ENCODE data around the gene HLCS. TPM values are rescaled to one million over a fixed set of nuclear protein-coding genes. Genes with fewer than 3 reads are reported as not detected.

HLCS gene
- total RNA-seq, 4 donors from 2014 or later = 3.1 to 19.4 (median 8.9) TPM

DNA sequence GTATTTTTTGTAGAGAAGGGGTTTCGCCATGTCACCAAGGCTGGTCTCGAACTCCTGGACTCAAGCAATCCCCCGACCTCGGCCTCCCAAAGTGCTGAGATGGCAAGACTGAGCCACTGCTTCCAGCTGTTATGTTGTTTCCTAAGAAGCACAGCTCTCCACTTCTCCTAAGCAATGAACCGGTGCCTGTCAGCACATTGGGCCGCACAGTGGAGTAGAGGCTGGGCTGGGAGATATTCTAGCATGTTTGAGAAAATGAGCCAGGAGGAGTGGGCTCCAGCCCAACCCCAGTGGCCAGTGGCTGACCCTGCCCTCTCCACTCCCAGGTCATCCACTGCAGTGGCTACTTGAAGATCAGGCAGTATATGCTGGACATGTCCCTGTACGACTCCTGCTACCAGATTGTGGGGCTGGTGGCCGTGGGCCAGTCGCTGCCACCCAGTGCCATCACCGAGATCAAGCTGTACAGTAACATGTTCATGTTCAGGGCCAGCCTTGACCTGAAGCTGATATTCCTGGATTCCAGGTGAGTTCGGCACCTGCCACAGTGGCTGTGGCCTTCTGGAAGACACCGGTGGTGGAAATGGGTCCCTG lies 240.6 kb downstream of the HLCS start:
- intact Hi-C loops (cut with DNase I; ENCODE audit: low total_unique reads) = no loop called here
- no peak overlapping the region for H3K4me3 ChIP-seq (ENCODE audit: low read depth, poor library complexity, severe bottlenecking)
- 93 to 98% methylated on average over 10 to 12 of the region's 12 CpGs for WGBS, 2 donors
- DNase-seq (ENCODE audit: low spot score in 2 of 2) = peak in 1 of 2 donors; percentile 70
- no peak for TF ChIP-seq POLR2A (IDR thresholded peaks at IDR 0.05)
- TF ChIP-seq CTCF (IDR thresholded peaks at IDR 0.05) = no peak

DNA sequence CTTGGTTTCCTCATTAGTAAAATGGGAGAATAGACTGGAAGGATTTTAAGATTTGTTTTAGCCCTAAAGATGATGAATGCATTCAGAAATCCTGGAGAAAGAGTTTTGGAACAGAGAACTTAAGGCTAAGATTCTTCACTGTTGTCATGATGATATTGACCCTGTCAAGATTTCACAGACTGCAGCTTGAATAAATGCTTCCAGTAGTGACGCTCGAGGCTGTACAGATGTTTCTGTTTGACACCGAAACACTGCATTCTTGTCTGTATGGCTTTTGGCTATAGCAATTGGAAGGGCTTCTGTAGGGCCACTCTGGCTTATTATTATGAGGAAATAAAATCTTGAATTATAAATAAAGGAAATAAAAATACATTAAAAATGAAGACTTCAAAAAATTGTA lies 241.8 kb downstream of the HLCS start:
- intact Hi-C loops (cut with DNase I; ENCODE audit: low total_unique reads) = no loop called here
- no peak overlapping the region for H3K4me3 ChIP-seq (ENCODE audit: low read depth, poor library complexity, severe bottlenecking)
- no peak for DNase-seq (ENCODE audit: low spot score in 2 of 2)
- no peak for TF ChIP-seq POLR2A (IDR thresholded peaks at IDR 0.05)
- no peak for TF ChIP-seq CTCF (IDR thresholded peaks at IDR 0.05)
- 45 to 57% methylated on average over 3 of the region's 3 CpGs for WGBS, 2 donors

DNA sequence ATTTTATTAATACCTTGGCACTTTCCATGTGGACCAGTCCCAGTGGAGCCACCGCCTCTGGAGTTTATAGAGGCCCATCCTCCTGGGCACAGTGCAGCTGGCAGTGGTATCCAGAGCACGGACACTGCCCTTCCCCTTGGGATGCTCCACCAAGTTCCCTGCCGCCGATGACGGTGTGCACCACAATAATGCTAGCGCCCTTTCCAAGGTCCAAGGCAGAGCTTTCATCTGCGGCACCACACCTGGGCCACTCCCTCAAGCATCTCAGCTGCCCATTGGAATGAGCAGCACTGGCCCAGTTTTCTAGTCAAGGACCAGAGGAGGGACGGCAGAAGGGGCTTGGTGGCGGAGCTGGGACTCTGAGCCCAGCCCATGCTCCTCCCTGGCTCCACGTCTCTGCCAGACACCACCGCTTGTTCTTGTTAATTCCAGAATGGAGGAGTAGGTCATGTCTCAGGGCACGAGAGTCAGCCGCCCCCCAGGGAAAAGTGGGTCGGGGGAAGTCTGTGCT lies 243.0 kb downstream of the HLCS start:
- 83 to 87% methylated on average over 14 of the region's 14 CpGs for WGBS, 2 donors
- H3K4me3 ChIP-seq (ENCODE audit: low read depth, poor library complexity, severe bottlenecking) = no peak overlapping the region
- TF ChIP-seq POLR2A (IDR thresholded peaks at IDR 0.05) (no peak), CTCF (IDR thresholded peaks at IDR 0.05) (no peak)
- intact Hi-C loops (cut with DNase I; ENCODE audit: low total_unique reads) = no loop called here
- DNase-seq (ENCODE audit: low spot score in 2 of 2) = peak in 1 of 2 donors; percentile 81

GRCh38 chr21:36722370-36723368 lies 243.8 kb downstream of the HLCS start:
- intact Hi-C loops (cut with DNase I; ENCODE audit: low total_unique reads) = no loop called here
- DNase-seq (ENCODE audit: low spot score in 2 of 2) = peak in 1 of 2 donors; percentile 78
- WGBS, 2 donors = 85 to 87% methylated on average over 22 to 25 of the region's 25 CpGs

GRCh38 chr21:36721817-36722216 lies 244.7 kb downstream of the HLCS start:
- no peak for TF ChIP-seq CTCF (IDR thresholded peaks at IDR 0.05)
- no peak for TF ChIP-seq POLR2A (IDR thresholded peaks at IDR 0.05)
- no peak overlapping the region for H3K4me3 ChIP-seq (ENCODE audit: low read depth, poor library complexity, severe bottlenecking)
- peak in 1 of 2 donors; percentile 29 for DNase-seq (ENCODE audit: low spot score in 2 of 2)
- intact Hi-C loops (cut with DNase I; ENCODE audit: low total_unique reads) = no loop called here
- 88 to 91% methylated on average over 7 of the region's 7 CpGs for WGBS, 2 donors

More at GRCh38 chr21:36722370-36723368, 243.8 kb downstream of the HLCS start:
- H3K4me3 ChIP-seq (ENCODE audit: low read depth, poor library complexity, severe bottlenecking) = no peak overlapping the region
- no peak for TF ChIP-seq POLR2A (IDR thresholded peaks at IDR 0.05)
- no peak for TF ChIP-seq CTCF (IDR thresholded peaks at IDR 0.05)
